GM23248 (cell line): ENCODE measurements around the gene ACP6.

Experiments
- EZH2 ChIP-seq: fragments of 200-600 bp; sonication (generic); IDR thresholded peaks from 2 replicates; pipeline ENCODE4 v1.6.1; 2018; ENCODE audit warnings: antibody characterized with exemption, mild to moderate bottlenecking; ENCODE audit not compliant: insufficient read depth, poor library complexity, severe bottlenecking
- EZH2phosphoT487 ChIP-seq: fragments of 200-600 bp; sonication (generic); IDR thresholded peaks from 2 replicates; pipeline ENCODE4 v1.6.1; 2018; ENCODE audit warnings: antibody characterized with exemption, moderate library complexity, mild to moderate bottlenecking, low read depth; ENCODE audit not compliant: insufficient read depth

GRCh38 chr1:147608596-147608995 lies 61.7 kb downstream of the ACP6 start:
- no peak for TF ChIP-seq EZH2phosphoT487
- no peak for TF ChIP-seq EZH2
